Measurements from ENCODE around the gene TTC39B. TPM values are rescaled to one million over a fixed set of nuclear protein-coding genes. Genes with fewer than 3 reads are reported as not detected.

TTC39B gene
- total and polyA plus RNA-seq, 7 donors: 0.18 to 13.1 (median 1.8) TPM

- intact Hi-C loops (cut with DNase I): no loop called here
- H3K4me1 ChIP-seq: peaks cover 8% of the 10 kb centered on the region
- no peak for TF ChIP-seq CTCF (IDR thresholded peaks at IDR 0.05)
- H3K27ac ChIP-seq: no peak overlapping the region
- no peak for DNase-seq
- 73 to 89% (median 86%) methylated on average over 1 of the region's 1 CpG for WGBS, 3 donors
- ATAC-seq: no peak
- no peaks in the 10 kb centered on the region for H3K36me3 ChIP-seq (ENCODE audit: insufficient read depth in 1 of 2, low read depth in 1 of 2)
- no peaks in the 10 kb centered on the region for H3K9me3 ChIP-seq
- no peak overlapping the region for H3K4me3 ChIP-seq
- peaks cover 0 to 2% (median 0%) of the 10 kb centered on the region in 3 donors for H3K27me3 ChIP-seq (ENCODE audit: insufficient read depth in 3 of 3, low read length in 2 of 3)
Measured at GRCh38 chr9:15140051-15140450, 167.0 kb downstream of the TTC39B start.

GRCh38 chr9:15139469-15139868, 167.5 kb downstream of the TTC39B start:
- Histone ChIP-seq H3K27ac (no peak overlapping the region), H3K9me3 (no peaks in the 10 kb centered on the region), H3K4me3 (no peak overlapping the region), H3K27me3 (ENCODE audit: insufficient read depth in 3 of 3, low read length in 2 of 3) (peaks cover 0 to 2% (median 0%) of the 10 kb centered on the region in 3 donors), H3K4me1 (peaks cover 4% of the 10 kb centered on the region), H3K36me3 (ENCODE audit: insufficient read depth in 1 of 2, low read depth in 1 of 2) (no peaks in the 10 kb centered on the region)
- 59 to 67% (median 66%) methylated on average over 13 of the region's 13 CpGs for WGBS, 3 donors
- no peak for ATAC-seq
- intact Hi-C loops (cut with DNase I): loop anchor here in 1 of 2 donors (10.0 kb wide), 1 partner anchor 525 kb away; no protein-coding TSS in a partner anchor
- no peak for TF ChIP-seq CTCF (IDR thresholded peaks at IDR 0.05)
- no peak for DNase-seq

- Histone ChIP-seq H3K4me1 (no peaks in the 10 kb centered on the region), H3K27ac (no peak overlapping the region), H3K4me3 (no peak overlapping the region), H3K27me3 (ENCODE audit: insufficient read depth in 3 of 3, low read length in 2 of 3) (peaks cover 0 to 2% (median 0%) of the 10 kb centered on the region in 3 donors), H3K36me3 (ENCODE audit: insufficient read depth in 1 of 2, low read depth in 1 of 2) (no peaks in the 10 kb centered on the region), H3K9me3 (no peaks in the 10 kb centered on the region)
- 72 to 77% (median 76%) methylated on average over 2 of the region's 2 CpGs for WGBS, 3 donors
- TF ChIP-seq CTCF (IDR thresholded peaks at IDR 0.05): no peak
- ATAC-seq: no peak
- intact Hi-C loops (cut with DNase I): loop anchor here in 1 of 2 donors (10.0 kb wide), 1 partner anchor 524 kb away; no protein-coding TSS in a partner anchor
- no peak for DNase-seq
Measured at GRCh38 chr9:15138357-15138686, 168.7 kb downstream of the TTC39B start.

- no peak for TF ChIP-seq CTCF (IDR thresholded peaks at IDR 0.05)
- WGBS, 3 donors: 88 to 94% (median 91%) methylated on average over 6 of the region's 6 CpGs
- Histone ChIP-seq H3K27me3 (ENCODE audit: insufficient read depth in 3 of 3, low read length in 2 of 3) (peaks cover 0 to 2% (median 0%) of the 10 kb centered on the region in 3 donors), H3K9me3 (no peaks in the 10 kb centered on the region), H3K27ac (no peak overlapping the region), H3K4me1 (no peaks in the 10 kb centered on the region), H3K4me3 (no peak overlapping the region), H3K36me3 (ENCODE audit: insufficient read depth in 1 of 2, low read depth in 1 of 2) (no peaks in the 10 kb centered on the region)
- no peak for DNase-seq
- ATAC-seq: no peak
- intact Hi-C loops (cut with DNase I): loop anchor here in 1 of 2 donors (10.0 kb wide), 1 partner anchor 523 kb away; no protein-coding TSS in a partner anchor
Measured at GRCh38 chr9:15137658-15138356, 169.2 kb downstream of the TTC39B start.
